H1 (cell line): ENCODE data around the gene PEPD. TPM values are rescaled to one million over a fixed set of nuclear protein-coding genes. Genes with fewer than 3 reads are reported as not detected.

Experiments used
- ASH2L ChIP-seq: fragments of 200-600, 300-600 bp; sonication (generic); IDR thresholded peaks from one replicate; pipeline ENCODE4 v1.7.1; 2017; ENCODE audit warnings: low read length
- BACH1 ChIP-seq: IDR thresholded peaks from 2 replicates; pipeline ENCODE4 v1.6.1; 2012; ENCODE audit warnings: low read length, improper control_type of control experiment
- CHD7 ChIP-seq: fragments of 300-600 bp; sonication (generic); IDR thresholded peaks from 2 replicates; pipeline ENCODE4 v1.7.1; 2012; ENCODE audit warnings: low read length, moderate library complexity, mild to moderate bottlenecking, inconsistent platforms; ENCODE audit not compliant: insufficient replicate concordance
- JUN ChIP-seq: IDR thresholded peaks from 2 replicates; pipeline ENCODE4 v1.6.1; 2011; ENCODE audit warnings: low read depth, mild to moderate bottlenecking, improper control_type of control experiment, low read length
- PHF8 ChIP-seq: fragments of 200-600 bp; sonication (generic); conservative IDR thresholded peaks from 2 replicates; pipeline ENCODE4 v1.7.1; 2012; ENCODE audit warnings: low read depth, mild to moderate bottlenecking, inconsistent platforms, low read length, moderate library complexity
- RBBP5 ChIP-seq: IDR thresholded peaks from 2 replicates; pipeline ENCODE4 v1.7.1; 2012; ENCODE audit warnings: low read depth, mild to moderate bottlenecking, inconsistent platforms, low read length, moderate library complexity, borderline replicate concordance
- SAP30 ChIP-seq: fragments of 300-600 bp; sonication (generic); IDR thresholded peaks from 2 replicates; pipeline ENCODE4 v1.7.1; 2012; ENCODE audit warnings: low read length, moderate library complexity, mild to moderate bottlenecking, inconsistent platforms; ENCODE audit not compliant: insufficient read depth, insufficient replicate concordance
- SP1 ChIP-seq: IDR thresholded peaks from 2 replicates; pipeline ENCODE4 v1.6.1; 2011; ENCODE audit warnings: low read depth, low read length
- TAF1 ChIP-seq: IDR thresholded peaks from 2 replicates; pipeline ENCODE4 v1.6.1; 2011; ENCODE audit warnings: mild to moderate bottlenecking, low read depth, low read length
- polyA plus RNA-seq, 7 experiments: library from polyadenylated mRNA; depleted of rRNA in 3 of 7; stranded (reverse) in 5 of 7; unstranded in 2 of 7; fragments of >200 nt in 5 of 7; fragments of 200-250 nt in 2 of 7; gene quantifications; 1 replicate in 5 of 7; 2 replicates in 1 of 7; 4 replicates in 1 of 7; pipeline versions ENCODE4 v1.2.1 to v1.2.3, GENCODE V29; 2011 to 2013; ENCODE audit warnings: missing spikeins in 2 of 7, mixed read lengths in 2 of 7
- total RNA-seq: library from RNA; stranded (reverse); fragmentation: NEBNext Ultra II Directional; extraction: Animal tissue kit (Norgen Biotek cat#: 25700); gene quantifications from 2 replicates; pipeline ENCODE4 v1.2.1, GENCODE V29; 2021
- TF ChIP-seq, protein P1 (sequence below): IDR thresholded peaks from 2 replicates; pipeline ENCODE4 v1.6.1; 2012; ENCODE audit warnings: inconsistent platforms

Gene PEPD
- total and polyA plus RNA-seq, 2 of the 8 experiments (the other 6 are each of a cell fraction or from before 2014, with no cell fraction given) = 84.1 to 178 TPM

DNA sequence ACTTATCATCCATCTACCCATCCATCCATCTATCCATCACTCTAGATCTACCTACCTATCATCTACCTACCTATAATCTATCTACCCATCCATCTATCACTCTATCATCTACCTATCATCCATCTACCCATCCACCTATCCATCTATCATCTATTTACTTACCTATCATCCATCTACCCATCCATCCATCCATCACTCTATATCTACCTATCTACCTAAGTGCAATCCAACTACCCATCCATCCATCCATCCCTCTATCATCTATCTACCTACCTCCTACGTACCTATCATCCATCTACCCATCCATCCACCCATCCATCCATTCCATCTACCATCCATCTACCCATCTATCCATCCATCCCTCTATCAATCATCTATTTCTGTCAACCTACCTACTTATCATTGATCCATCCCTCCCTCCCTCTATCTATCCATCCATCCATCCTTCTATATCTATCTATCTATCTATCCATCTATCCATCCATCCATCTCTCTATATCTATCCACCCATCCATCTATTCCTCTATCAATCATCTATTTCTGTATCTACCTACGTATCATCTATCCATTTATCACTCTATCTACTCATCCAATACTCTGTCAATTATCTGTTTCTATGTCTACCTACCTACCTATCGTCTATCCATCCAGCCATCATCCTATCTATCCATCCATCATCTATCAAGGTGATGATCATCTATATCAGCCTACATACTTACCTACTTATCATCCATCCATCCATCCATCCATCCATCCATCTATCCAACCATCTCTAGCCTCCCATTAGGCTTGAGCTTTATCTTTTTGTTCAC lies 99.0 kb downstream of the PEPD start (continued):
- no peak for TF ChIP-seq CHD7
- no peak for TF ChIP-seq SAP30
- TF ChIP-seq PHF8 = no peak
- no peak for TF ChIP-seq SP1
- no peak for TF ChIP-seq JUN
- no peak for TF ChIP-seq BACH1
- TF ChIP-seq TAF1 = no peak
- no peak for TF ChIP-seq ASH2L
- TF ChIP-seq RBBP5 = no peak
- TF ChIP-seq, protein P1, sequence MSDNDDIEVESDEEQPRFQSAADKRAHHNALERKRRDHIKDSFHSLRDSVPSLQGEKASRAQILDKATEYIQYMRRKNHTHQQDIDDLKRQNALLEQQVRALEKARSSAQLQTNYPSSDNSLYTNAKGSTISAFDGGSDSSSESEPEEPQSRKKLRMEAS = no peak
